ENCODE results near the gene NPL.

DNA sequence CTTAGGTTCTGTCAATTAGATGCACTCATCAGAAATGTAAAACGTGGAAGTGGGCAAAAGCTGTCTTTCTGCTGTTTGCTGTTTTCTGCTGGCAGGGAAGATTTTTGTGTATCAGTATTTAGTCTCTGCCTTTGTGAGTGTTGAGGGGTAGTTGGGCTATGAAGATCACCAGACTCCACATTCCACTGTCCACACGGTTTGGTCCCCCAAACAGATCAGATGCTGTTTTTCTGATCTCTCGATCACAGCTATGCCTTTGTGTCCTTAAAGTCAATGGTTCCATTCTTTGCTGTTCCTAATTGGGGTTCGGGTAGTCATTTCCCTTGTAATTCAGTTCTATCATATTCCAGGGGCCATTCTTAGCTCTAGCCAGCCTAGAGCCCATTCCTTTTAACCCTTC lies 27.0 kb upstream of the NPL start:
- TF ChIP-seq ZNF404 (tag by site-specific recombination; IDR thresholded peaks at IDR 0.05) (no peak), ZNF629 (tag by site-specific recombination; IDR thresholded peaks at IDR 0.05) (no peak), YY1 (tag by site-specific recombination; IDR thresholded peaks at IDR 0.05) (no peak), ZEB2 (tag by site-specific recombination; IDR thresholded peaks at IDR 0.05) (no peak), ZNF248 (tag by site-specific recombination; IDR thresholded peaks at IDR 0.05) (no peak)
- TF ChIP-seq, protein P1, sequence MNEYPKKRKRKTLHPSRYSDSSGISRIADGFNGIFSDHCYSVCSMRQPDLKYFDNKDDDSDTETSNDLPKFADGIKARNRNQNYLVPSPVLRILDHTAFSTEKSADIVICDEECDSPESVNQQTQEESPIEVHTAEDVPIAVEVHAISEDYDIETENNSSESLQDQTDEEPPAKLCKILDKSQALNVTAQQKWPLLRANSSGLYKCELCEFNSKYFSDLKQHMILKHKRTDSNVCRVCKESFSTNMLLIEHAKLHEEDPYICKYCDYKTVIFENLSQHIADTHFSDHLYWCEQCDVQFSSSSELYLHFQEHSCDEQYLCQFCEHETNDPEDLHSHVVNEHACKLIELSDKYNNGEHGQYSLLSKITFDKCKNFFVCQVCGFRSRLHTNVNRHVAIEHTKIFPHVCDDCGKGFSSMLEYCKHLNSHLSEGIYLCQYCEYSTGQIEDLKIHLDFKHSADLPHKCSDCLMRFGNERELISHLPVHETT (tag by site-specific recombination; IDR thresholded peaks at IDR 0.05) = no peak
- TF ChIP-seq, protein P2, sequence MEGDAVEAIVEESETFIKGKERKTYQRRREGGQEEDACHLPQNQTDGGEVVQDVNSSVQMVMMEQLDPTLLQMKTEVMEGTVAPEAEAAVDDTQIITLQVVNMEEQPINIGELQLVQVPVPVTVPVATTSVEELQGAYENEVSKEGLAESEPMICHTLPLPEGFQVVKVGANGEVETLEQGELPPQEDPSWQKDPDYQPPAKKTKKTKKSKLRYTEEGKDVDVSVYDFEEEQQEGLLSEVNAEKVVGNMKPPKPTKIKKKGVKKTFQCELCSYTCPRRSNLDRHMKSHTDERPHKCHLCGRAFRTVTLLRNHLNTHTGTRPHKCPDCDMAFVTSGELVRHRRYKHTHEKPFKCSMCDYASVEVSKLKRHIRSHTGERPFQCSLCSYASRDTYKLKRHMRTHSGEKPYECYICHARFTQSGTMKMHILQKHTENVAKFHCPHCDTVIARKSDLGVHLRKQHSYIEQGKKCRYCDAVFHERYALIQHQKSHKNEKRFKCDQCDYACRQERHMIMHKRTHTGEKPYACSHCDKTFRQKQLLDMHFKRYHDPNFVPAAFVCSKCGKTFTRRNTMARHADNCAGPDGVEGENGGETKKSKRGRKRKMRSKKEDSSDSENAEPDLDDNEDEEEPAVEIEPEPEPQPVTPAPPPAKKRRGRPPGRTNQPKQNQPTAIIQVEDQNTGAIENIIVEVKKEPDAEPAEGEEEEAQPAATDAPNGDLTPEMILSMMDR (tag by site-specific recombination; IDR thresholded peaks at IDR 0.05) = no peak
- TF ChIP-seq, protein P3, sequence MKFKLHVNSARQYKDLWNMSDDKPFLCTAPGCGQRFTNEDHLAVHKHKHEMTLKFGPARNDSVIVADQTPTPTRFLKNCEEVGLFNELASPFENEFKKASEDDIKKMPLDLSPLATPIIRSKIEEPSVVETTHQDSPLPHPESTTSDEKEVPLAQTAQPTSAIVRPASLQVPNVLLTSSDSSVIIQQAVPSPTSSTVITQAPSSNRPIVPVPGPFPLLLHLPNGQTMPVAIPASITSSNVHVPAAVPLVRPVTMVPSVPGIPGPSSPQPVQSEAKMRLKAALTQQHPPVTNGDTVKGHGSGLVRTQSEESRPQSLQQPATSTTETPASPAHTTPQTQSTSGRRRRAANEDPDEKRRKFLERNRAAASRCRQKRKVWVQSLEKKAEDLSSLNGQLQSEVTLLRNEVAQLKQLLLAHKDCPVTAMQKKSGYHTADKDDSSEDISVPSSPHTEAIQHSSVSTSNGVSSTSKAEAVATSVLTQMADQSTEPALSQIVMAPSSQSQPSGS (tag by site-specific recombination; IDR thresholded peaks at IDR 0.05; ENCODE audit: low read depth) = no peak
- TF ChIP-seq, protein P4, sequence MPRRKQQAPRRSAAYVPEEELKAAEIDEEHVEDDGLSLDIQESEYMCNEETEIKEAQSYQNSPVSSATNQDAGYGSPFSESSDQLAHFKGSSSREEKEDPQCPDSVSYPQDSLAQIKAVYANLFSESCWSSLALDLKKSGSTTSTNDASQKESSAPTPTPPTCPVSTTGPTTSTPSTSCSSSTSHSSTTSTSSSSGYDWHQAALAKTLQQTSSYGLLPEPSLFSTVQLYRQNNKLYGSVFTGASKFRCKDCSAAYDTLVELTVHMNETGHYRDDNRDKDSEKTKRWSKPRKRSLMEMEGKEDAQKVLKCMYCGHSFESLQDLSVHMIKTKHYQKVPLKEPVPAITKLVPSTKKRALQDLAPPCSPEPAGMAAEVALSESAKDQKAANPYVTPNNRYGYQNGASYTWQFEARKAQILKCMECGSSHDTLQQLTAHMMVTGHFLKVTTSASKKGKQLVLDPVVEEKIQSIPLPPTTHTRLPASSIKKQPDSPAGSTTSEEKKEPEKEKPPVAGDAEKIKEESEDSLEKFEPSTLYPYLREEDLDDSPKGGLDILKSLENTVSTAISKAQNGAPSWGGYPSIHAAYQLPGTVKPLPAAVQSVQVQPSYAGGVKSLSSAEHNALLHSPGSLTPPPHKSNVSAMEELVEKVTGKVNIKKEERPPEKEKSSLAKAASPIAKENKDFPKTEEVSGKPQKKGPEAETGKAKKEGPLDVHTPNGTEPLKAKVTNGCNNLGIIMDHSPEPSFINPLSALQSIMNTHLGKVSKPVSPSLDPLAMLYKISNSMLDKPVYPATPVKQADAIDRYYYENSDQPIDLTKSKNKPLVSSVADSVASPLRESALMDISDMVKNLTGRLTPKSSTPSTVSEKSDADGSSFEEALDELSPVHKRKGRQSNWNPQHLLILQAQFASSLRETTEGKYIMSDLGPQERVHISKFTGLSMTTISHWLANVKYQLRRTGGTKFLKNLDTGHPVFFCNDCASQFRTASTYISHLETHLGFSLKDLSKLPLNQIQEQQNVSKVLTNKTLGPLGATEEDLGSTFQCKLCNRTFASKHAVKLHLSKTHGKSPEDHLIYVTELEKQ (tag by site-specific recombination; IDR thresholded peaks at IDR 0.05; ENCODE audit: borderline replicate concordance) = no peak

All from HEK293 (cell line).